Dendritic cell treated with granulocyte-macrophage colony-stimulating factor and Interleukin-4, amounts not matched to agents 40 ng/mL and 50 ng/mL, for 4 days (primary cell): ENCODE measurements around the gene FMNL3.
"Not testable (repeated sequence)": the region's sequence is repeated elsewhere in the genome, so short reads cannot be mapped to it uniquely, and the experiment has no call there.

Experiments
- H3K27ac Mint-ChIP-seq: one replicate; pipeline ENCODE4 v1.8.0; 2022; ENCODE audit warnings: mild to moderate bottlenecking, mixed read lengths
- H3K27me3 Mint-ChIP-seq: one replicate; pipeline ENCODE4 v1.8.0; 2022; ENCODE audit warnings: mild to moderate bottlenecking, mixed read lengths
- H3K36me3 Mint-ChIP-seq: one replicate; pipeline ENCODE4 v1.8.0; 2022; ENCODE audit warnings: low read depth, mixed read lengths
- H3K4me1 Mint-ChIP-seq: one replicate; pipeline ENCODE4 v1.8.0; 2022; ENCODE audit warnings: low read depth, mixed read lengths
- H3K4me3 Mint-ChIP-seq: one replicate; pipeline ENCODE4 v1.8.0; 2022; ENCODE audit warnings: mild to moderate bottlenecking, moderate library complexity, mixed read lengths
- H3K9me3 Mint-ChIP-seq: one replicate; pipeline ENCODE4 v1.8.0; 2022; ENCODE audit warnings: mixed read lengths
- intact Hi-C: fragments of 100-400 bp; cut with micrococcal nuclease; formaldehyde crosslinking; loops from one replicate; pipeline ENCODE4 v1.15.0; 2022

The FMNL3 gene

GRCh38 chr12:49619286-49619685 is 87.9 kb downstream of the FMNL3 start:
- Mint-ChIP-seq H3K4me3 (no peak overlapping the region), H3K9me3 (no peaks in the 10 kb centered on the region), H3K27ac (no peak overlapping the region), H3K27me3 (peaks cover 67% of the 10 kb centered on the region), H3K4me1 (peaks cover 12% of the 10 kb centered on the region), H3K36me3 (no peaks in the 10 kb centered on the region)
- intact Hi-C loops = no loop called here

- Mint-ChIP-seq H3K27me3 (peaks cover 69% of the 10 kb centered on the region), H3K27ac (no peak overlapping the region)
- intact Hi-C loops = no loop called here
Observed at GRCh38 chr12:49618576-49618975, 88.6 kb downstream of the FMNL3 start.

GRCh38 chr12:49616533-49617219 is 90.5 kb downstream of the FMNL3 start:
- H3K4me3 Mint-ChIP-seq = no peak overlapping the region
- peaks cover 72% of the 10 kb centered on the region for H3K27me3 Mint-ChIP-seq
- H3K9me3 Mint-ChIP-seq = no peaks in the 10 kb centered on the region
- intact Hi-C loops = no loop called here
- no peak overlapping the region for H3K27ac Mint-ChIP-seq
- no peaks in the 10 kb centered on the region for H3K4me1 Mint-ChIP-seq
- H3K36me3 Mint-ChIP-seq = no peaks in the 10 kb centered on the region

More at GRCh38 chr12:49618576-49618975, 88.6 kb downstream of the FMNL3 start:
- no peaks in the 10 kb centered on the region for H3K9me3 Mint-ChIP-seq
- H3K4me1 Mint-ChIP-seq = peaks cover 7% of the 10 kb centered on the region
- H3K36me3 Mint-ChIP-seq = no peaks in the 10 kb centered on the region
- no peak overlapping the region for H3K4me3 Mint-ChIP-seq

- no peaks in the 10 kb centered on the region for H3K4me1 Mint-ChIP-seq
- no peak overlapping the region for H3K27ac Mint-ChIP-seq
- H3K4me3 Mint-ChIP-seq = no peak overlapping the region
- intact Hi-C loops = no loop called here
- H3K36me3 Mint-ChIP-seq = no peaks in the 10 kb centered on the region
- peaks cover 63% of the 10 kb centered on the region for H3K27me3 Mint-ChIP-seq
- H3K9me3 Mint-ChIP-seq = no peaks in the 10 kb centered on the region
Observed at GRCh38 chr12:49615725-49616124, 91.5 kb downstream of the FMNL3 start.

GRCh38 chr12:49612210-49612609 is 95.0 kb downstream of the FMNL3 start:
- intact Hi-C loops = no loop called here
- Mint-ChIP-seq H3K27ac (no peak overlapping the region), H3K4me3 (no peak overlapping the region), H3K36me3 (no peaks in the 10 kb centered on the region), H3K4me1 (peaks cover under 1% of the 10 kb centered on the region), H3K9me3 (no peaks in the 10 kb centered on the region), H3K27me3 (peaks cover 37% of the 10 kb centered on the region)

GRCh38 chr12:49610785-49611184 is 96.4 kb downstream of the FMNL3 start:
- H3K4me1 Mint-ChIP-seq, H3K4me3 Mint-ChIP-seq, H3K36me3 Mint-ChIP-seq, intact Hi-C loops, H3K27ac Mint-ChIP-seq, H3K9me3 Mint-ChIP-seq: not testable (repeated sequence)
- peaks cover 31% of the 10 kb centered on the region for H3K27me3 Mint-ChIP-seq

GRCh38 chr12:49609875-49610154 is 97.4 kb downstream of the FMNL3 start:
- H3K4me1 Mint-ChIP-seq = peaks cover 6% of the 10 kb centered on the region
- H3K4me3 Mint-ChIP-seq = no peak overlapping the region
- peaks cover 26% of the 10 kb centered on the region for H3K27me3 Mint-ChIP-seq
- intact Hi-C loops = no loop called here
- H3K9me3 Mint-ChIP-seq = no peaks in the 10 kb centered on the region
- H3K36me3 Mint-ChIP-seq = no peaks in the 10 kb centered on the region
- no peak overlapping the region for H3K27ac Mint-ChIP-seq

GRCh38 chr12:49609059-49609874 is 97.9 kb downstream of the FMNL3 start:
- Mint-ChIP-seq H3K4me3 (no peak overlapping the region), H3K36me3 (no peaks in the 10 kb centered on the region)

GRCh38 chr12:49605539-49605938 is 101.7 kb downstream of the FMNL3 start, which contains the start of gene FAM186B:
Gene FAM186B, minus strand, starts transcription at chr12:49605639. Its CDS starts 162 bp downstream, at chr12:49605477.
- H3K27me3 Mint-ChIP-seq, H3K4me3 Mint-ChIP-seq, intact Hi-C loops, H3K27ac Mint-ChIP-seq, H3K36me3 Mint-ChIP-seq, H3K4me1 Mint-ChIP-seq, H3K9me3 Mint-ChIP-seq: not testable (repeated sequence)

More at GRCh38 chr12:49609059-49609874, 97.9 kb downstream of the FMNL3 start:
- intact Hi-C loops = no loop called here
- Mint-ChIP-seq H3K27ac (no peak overlapping the region), H3K27me3 (peaks cover 21% of the 10 kb centered on the region), H3K9me3 (no peaks in the 10 kb centered on the region), H3K4me1 (peaks cover 6% of the 10 kb centered on the region)

- Mint-ChIP-seq H3K27ac (no peak overlapping the region), H3K36me3 (no peaks in the 10 kb centered on the region), H3K27me3 (peaks cover 5% of the 10 kb centered on the region), H3K4me1 (peaks cover 6% of the 10 kb centered on the region), H3K4me3 (no peak overlapping the region), H3K9me3 (no peaks in the 10 kb centered on the region)
- intact Hi-C loops = no loop called here
Observed at GRCh38 chr12:49604856-49605255, 102.3 kb downstream of the FMNL3 start.

GRCh38 chr12:49603721-49604120 is 103.5 kb downstream of the FMNL3 start:
- H3K36me3 Mint-ChIP-seq = no peaks in the 10 kb centered on the region
- H3K9me3 Mint-ChIP-seq = no peaks in the 10 kb centered on the region
- H3K4me3 Mint-ChIP-seq = no peak overlapping the region
- peaks cover 5% of the 10 kb centered on the region for H3K27me3 Mint-ChIP-seq
- H3K27ac Mint-ChIP-seq = no peak overlapping the region
- H3K4me1 Mint-ChIP-seq = peaks cover 6% of the 10 kb centered on the region
- intact Hi-C loops = no loop called here

GRCh38 chr12:49599961-49600360 is 107.2 kb downstream of the FMNL3 start:
- Mint-ChIP-seq H3K27me3 (no peaks in the 10 kb centered on the region), H3K27ac (no peak overlapping the region), H3K4me1 (peaks cover 6% of the 10 kb centered on the region), H3K36me3 (no peaks in the 10 kb centered on the region), H3K4me3 (no peak overlapping the region), H3K9me3 (no peaks in the 10 kb centered on the region)
- intact Hi-C loops = no loop called here

GRCh38 chr12:49598527-49598926 is 108.7 kb downstream of the FMNL3 start:
- no peak overlapping the region for H3K4me3 Mint-ChIP-seq
- H3K9me3 Mint-ChIP-seq = no peaks in the 10 kb centered on the region
- no peaks in the 10 kb centered on the region for H3K36me3 Mint-ChIP-seq
- no peaks in the 10 kb centered on the region for H3K27me3 Mint-ChIP-seq
- peaks cover 6% of the 10 kb centered on the region for H3K4me1 Mint-ChIP-seq
- intact Hi-C loops = no loop called here
- H3K27ac Mint-ChIP-seq = no peak overlapping the region

- Mint-ChIP-seq H3K4me3 (no peak overlapping the region), H3K36me3 (peaks cover 8% of the 10 kb centered on the region), H3K27ac (peak overlapping the region; percentile 63), H3K9me3 (peaks cover 8% of the 10 kb centered on the region), H3K27me3 (no peaks in the 10 kb centered on the region), H3K4me1 (peaks cover 32% of the 10 kb centered on the region)
- intact Hi-C loops = no loop called here
Observed at GRCh38 chr12:49588721-49589516, 118.3 kb downstream of the FMNL3 start.
